ENCODE results near the gene AVL9.

DNA sequence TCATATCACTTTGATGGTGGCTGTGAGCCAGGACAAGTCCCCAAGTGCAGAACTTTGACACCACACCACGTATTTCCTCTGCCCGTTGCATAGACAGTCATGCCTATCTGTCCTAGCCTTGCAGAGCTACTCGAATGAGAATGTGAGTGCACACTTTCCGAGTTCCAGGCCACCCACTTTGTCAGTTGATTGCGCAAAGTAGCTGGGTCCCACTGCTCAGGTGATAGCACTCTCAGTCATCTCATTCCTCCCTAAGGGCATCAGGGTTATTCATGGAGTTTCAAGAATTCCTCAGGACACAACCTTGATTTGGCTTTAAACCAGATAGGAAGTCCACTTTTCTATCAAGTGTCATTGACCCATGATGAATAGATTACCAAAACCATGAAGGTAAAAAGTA lies 24.4 kb upstream of the AVL9 start:
- TF ChIP-seq, protein P1, sequence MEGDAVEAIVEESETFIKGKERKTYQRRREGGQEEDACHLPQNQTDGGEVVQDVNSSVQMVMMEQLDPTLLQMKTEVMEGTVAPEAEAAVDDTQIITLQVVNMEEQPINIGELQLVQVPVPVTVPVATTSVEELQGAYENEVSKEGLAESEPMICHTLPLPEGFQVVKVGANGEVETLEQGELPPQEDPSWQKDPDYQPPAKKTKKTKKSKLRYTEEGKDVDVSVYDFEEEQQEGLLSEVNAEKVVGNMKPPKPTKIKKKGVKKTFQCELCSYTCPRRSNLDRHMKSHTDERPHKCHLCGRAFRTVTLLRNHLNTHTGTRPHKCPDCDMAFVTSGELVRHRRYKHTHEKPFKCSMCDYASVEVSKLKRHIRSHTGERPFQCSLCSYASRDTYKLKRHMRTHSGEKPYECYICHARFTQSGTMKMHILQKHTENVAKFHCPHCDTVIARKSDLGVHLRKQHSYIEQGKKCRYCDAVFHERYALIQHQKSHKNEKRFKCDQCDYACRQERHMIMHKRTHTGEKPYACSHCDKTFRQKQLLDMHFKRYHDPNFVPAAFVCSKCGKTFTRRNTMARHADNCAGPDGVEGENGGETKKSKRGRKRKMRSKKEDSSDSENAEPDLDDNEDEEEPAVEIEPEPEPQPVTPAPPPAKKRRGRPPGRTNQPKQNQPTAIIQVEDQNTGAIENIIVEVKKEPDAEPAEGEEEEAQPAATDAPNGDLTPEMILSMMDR (IDR thresholded peaks at IDR 0.05): no peak
- TF ChIP-seq EZH2 (IDR thresholded peaks at IDR 0.05): no peak

Data from neural progenitor cell (in vitro differentiated cells).